ENCODE data around the gene BCKDK. TPM values are rescaled to one million over a fixed set of nuclear protein-coding genes. Genes with fewer than 3 reads are reported as not detected.

The BCKDK gene
- total RNA-seq, 2 experiments from 2014 or later, result 38.5 to 40.5 TPM

GRCh38 chr16:31082368-31083045, 25.7 kb upstream of the BCKDK start:
- no peak overlapping the region for H3K27ac Mint-ChIP-seq
- CTCF ChIA-PET, result no interaction called here
- POLR2A ChIA-PET, result interaction anchor here (1.4 kb wide), 1 partner anchor 11 kb away, joined by 4 read pairs; no protein-coding TSS in a partner anchor

DNA sequence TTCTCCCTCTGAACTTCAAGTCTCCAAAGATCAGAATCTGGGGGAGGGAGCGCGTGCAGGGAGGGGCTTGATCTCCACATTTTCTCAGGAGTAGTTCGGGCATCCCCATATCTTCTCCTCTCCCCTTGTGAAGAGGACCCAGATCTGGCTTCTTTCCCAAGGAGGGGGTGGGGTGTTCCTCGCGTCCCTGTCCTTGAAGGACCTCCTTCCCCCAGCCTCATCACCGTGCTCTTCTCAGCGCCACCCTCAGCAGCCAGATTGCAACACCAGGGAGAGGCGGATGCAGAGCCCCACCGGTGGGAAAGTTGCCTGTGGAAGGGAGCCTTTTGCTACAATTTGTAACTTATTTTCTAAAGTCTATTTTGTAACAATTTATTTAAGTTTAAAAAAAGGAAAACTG, 25.1 kb upstream of the BCKDK start:
- Mint-ChIP-seq H3K4me3 (no peak overlapping the region), H3K27me3 (no peaks in the 10 kb centered on the region), H3K27ac (no peak overlapping the region), H3K4me1 (ENCODE audit: low read depth) (peaks cover 6% of the 10 kb centered on the region), H3K36me3 (peaks cover 22% of the 10 kb centered on the region), H3K9me3 (no peaks in the 10 kb centered on the region)
- no peak for DNase-seq
- CTCF ChIA-PET, result no interaction called here
- POLR2A ChIA-PET, result interaction anchor here (1.4 kb wide), 1 partner anchor 11 kb away, joined by 4 read pairs; no protein-coding TSS in a partner anchor
- intact Hi-C loops (cut with micrococcal nuclease), result no loop called here

More at GRCh38 chr16:31082368-31083045, 25.7 kb upstream of the BCKDK start:
- Mint-ChIP-seq H3K9me3 (no peaks in the 10 kb centered on the region), H3K27me3 (no peaks in the 10 kb centered on the region), H3K4me3 (no peak overlapping the region), H3K36me3 (peaks cover 26% of the 10 kb centered on the region), H3K4me1 (ENCODE audit: low read depth) (peaks cover 6% of the 10 kb centered on the region)
- intact Hi-C loops (cut with micrococcal nuclease), result no loop called here
- no peak for DNase-seq

DNA sequence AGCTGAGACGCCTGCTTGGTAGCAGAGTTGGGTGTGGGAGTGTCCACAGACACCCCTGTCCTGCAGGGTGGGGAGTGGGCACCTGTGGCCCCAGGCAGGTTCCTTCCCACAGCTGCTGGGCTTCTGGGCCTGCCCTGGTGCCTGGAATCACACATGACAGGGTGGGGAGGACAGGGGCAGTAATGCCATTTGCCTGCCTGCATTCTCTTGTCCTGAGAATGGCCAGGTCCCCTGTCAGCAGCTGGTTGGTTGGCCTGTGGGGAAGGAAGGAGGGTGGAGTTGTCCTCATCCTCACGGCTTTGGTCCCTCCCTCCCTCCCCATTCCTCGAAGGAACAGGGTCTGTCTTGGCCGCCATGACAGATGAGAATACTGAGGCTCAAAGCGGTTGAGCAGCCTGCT, 24.6 kb upstream of the BCKDK start:
- DNase-seq, result no peak
- intact Hi-C loops (cut with micrococcal nuclease), result no loop called here
- Mint-ChIP-seq H3K36me3 (peaks cover 18% of the 10 kb centered on the region), H3K9me3 (no peaks in the 10 kb centered on the region), H3K4me1 (ENCODE audit: low read depth) (peaks cover 6% of the 10 kb centered on the region), H3K27ac (no peak overlapping the region), H3K27me3 (no peaks in the 10 kb centered on the region), H3K4me3 (no peak overlapping the region)
- POLR2A ChIA-PET, result no interaction called here
- CTCF ChIA-PET, result no interaction called here

DNA sequence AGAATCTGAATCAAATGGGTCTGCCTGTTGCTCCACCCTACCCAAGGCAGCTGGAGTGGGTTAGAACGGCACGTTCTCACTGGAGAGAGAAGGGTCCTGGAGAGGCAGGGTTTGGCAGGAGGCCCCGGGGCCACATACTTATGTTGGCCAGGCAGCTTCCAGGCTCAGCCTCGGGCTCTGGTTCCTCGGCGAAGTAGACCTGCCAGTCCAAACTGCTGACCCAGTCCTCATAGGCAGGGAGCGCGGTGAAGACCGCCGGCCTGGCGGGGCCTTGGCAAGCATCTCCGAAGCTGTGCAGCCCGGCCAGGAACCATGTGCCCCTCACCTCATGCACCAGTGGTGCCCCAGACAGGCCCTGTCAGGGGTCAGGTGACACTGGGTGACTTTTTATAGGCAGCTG, 24.2 kb upstream of the BCKDK start:
- Mint-ChIP-seq H3K4me3 (no peak overlapping the region), H3K4me1 (ENCODE audit: low read depth) (peaks cover 6% of the 10 kb centered on the region), H3K27ac (no peak overlapping the region), H3K27me3 (no peaks in the 10 kb centered on the region), H3K36me3 (peaks cover 15% of the 10 kb centered on the region), H3K9me3 (no peaks in the 10 kb centered on the region)
- ChIA-PET POLR2A (interaction anchor here (1.1 kb wide), 1 partner anchor 10 kb away, joined by 3 read pairs; the partner anchor contains the start of gene ZNF646), CTCF (no interaction called here)
- no peak for DNase-seq
- intact Hi-C loops (cut with micrococcal nuclease), result no loop called here

- H3K36me3 Mint-ChIP-seq, result peaks cover 14% of the 10 kb centered on the region
- no peak for DNase-seq
- peaks cover 6% of the 10 kb centered on the region for H3K4me1 Mint-ChIP-seq (ENCODE audit: low read depth)
- no peaks in the 10 kb centered on the region for H3K27me3 Mint-ChIP-seq
- no peaks in the 10 kb centered on the region for H3K9me3 Mint-ChIP-seq
- H3K4me3 Mint-ChIP-seq, result no peak overlapping the region
- intact Hi-C loops (cut with micrococcal nuclease), result no loop called here
- CTCF ChIA-PET, result no interaction called here
- POLR2A ChIA-PET, result interaction anchor here (1.1 kb wide), 1 partner anchor 10 kb away, joined by 3 read pairs; the partner anchor contains the start of gene ZNF646
- no peak overlapping the region for H3K27ac Mint-ChIP-seq
These were observed 23.4 kb upstream of the BCKDK start for GRCh38 chr16:31084584-31085302.

DNA sequence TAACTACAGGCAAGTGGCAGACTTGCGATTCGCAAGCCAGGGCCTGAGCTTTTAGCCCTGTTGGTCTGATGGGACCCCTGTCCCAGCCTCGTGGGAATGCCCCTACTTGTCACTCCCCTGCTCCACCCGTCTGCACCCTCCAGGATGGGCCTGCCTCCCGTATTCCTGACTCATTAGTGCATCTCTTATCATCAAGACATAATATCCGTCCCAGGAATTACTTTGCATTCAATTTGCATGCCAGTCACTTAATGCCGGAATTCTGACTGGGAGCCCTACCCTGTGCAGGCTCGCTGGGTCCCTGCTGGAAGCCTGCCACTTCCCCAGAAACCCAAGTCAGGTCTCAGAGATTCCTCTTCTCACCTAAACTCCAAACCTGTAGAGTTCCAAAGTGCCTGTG, 22.8 kb upstream of the BCKDK start:
- Mint-ChIP-seq H3K4me1 (ENCODE audit: low read depth) (peaks cover 8% of the 10 kb centered on the region), H3K9me3 (no peaks in the 10 kb centered on the region), H3K4me3 (no peak overlapping the region), H3K36me3 (peaks cover 14% of the 10 kb centered on the region), H3K27me3 (no peaks in the 10 kb centered on the region), H3K27ac (no peak overlapping the region)
- POLR2A ChIA-PET, result no interaction called here
- intact Hi-C loops (cut with micrococcal nuclease), result no loop called here
- no peak for DNase-seq
- CTCF ChIA-PET, result no interaction called here

- ChIA-PET POLR2A (interaction anchor here (1.3 kb wide), 1 partner anchor 12 kb away, joined by 5 read pairs; the partner anchor contains the start of genes ZNF646 and ZNF668), CTCF (no interaction called here)
These were observed 22.1 kb upstream of the BCKDK start for GRCh38 chr16:31085873-31086628.

DNA sequence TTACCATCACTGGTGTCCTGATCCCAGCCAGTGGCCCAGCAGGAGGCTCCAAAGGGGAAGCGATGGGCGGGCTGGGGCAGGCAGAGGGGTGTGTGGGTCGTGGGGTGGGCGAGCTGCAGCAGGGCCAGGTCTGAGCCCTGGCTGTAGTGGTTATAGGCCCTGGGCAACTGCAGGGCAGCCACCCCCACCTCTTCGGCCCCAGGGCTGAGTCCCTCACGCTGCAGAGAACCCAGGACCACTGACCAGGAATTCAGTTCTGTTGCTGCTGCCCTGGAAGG, 21.6 kb upstream of the BCKDK start:
- intact Hi-C loops (cut with micrococcal nuclease), result no loop called here
- H3K4me3 Mint-ChIP-seq, result no peak overlapping the region
- H3K9me3 Mint-ChIP-seq, result no peaks in the 10 kb centered on the region
- no peaks in the 10 kb centered on the region for H3K27me3 Mint-ChIP-seq
- POLR2A ChIA-PET, result interaction anchor here (1.3 kb wide), 1 partner anchor 12 kb away, joined by 5 read pairs; the partner anchor contains the start of genes ZNF646 and ZNF668
- peaks cover 10% of the 10 kb centered on the region for H3K36me3 Mint-ChIP-seq
- CTCF ChIA-PET, result no interaction called here
- DNase-seq, result no peak
- H3K27ac Mint-ChIP-seq, result no peak overlapping the region
- H3K4me1 Mint-ChIP-seq (ENCODE audit: low read depth), result peaks cover 8% of the 10 kb centered on the region

More at GRCh38 chr16:31085873-31086628, 22.1 kb upstream of the BCKDK start:
- no peak overlapping the region for H3K4me3 Mint-ChIP-seq
- H3K27me3 Mint-ChIP-seq, result no peaks in the 10 kb centered on the region
- H3K36me3 Mint-ChIP-seq, result peaks cover 10% of the 10 kb centered on the region
- H3K4me1 Mint-ChIP-seq (ENCODE audit: low read depth), result peaks cover 8% of the 10 kb centered on the region
- no peaks in the 10 kb centered on the region for H3K9me3 Mint-ChIP-seq
- no peak overlapping the region for H3K27ac Mint-ChIP-seq
- intact Hi-C loops (cut with micrococcal nuclease), result no loop called here
- DNase-seq, result no peak

- intact Hi-C loops (cut with micrococcal nuclease), result no loop called here
- H3K36me3 Mint-ChIP-seq, result peaks cover 10% of the 10 kb centered on the region
- no peak overlapping the region for H3K27ac Mint-ChIP-seq
- no peaks in the 10 kb centered on the region for H3K27me3 Mint-ChIP-seq
- no peak overlapping the region for H3K4me3 Mint-ChIP-seq
- CTCF ChIA-PET, result no interaction called here
- H3K4me1 Mint-ChIP-seq (ENCODE audit: low read depth), result peaks cover 6% of the 10 kb centered on the region
- no peaks in the 10 kb centered on the region for H3K9me3 Mint-ChIP-seq
- POLR2A ChIA-PET, result interaction anchor here (1.4 kb wide), 1 partner anchor 29 kb away, joined by 3 read pairs; no protein-coding TSS in a partner anchor
- no peak for DNase-seq
These were observed 20.7 kb upstream of the BCKDK start for GRCh38 chr16:31087481-31087880.

DNA sequence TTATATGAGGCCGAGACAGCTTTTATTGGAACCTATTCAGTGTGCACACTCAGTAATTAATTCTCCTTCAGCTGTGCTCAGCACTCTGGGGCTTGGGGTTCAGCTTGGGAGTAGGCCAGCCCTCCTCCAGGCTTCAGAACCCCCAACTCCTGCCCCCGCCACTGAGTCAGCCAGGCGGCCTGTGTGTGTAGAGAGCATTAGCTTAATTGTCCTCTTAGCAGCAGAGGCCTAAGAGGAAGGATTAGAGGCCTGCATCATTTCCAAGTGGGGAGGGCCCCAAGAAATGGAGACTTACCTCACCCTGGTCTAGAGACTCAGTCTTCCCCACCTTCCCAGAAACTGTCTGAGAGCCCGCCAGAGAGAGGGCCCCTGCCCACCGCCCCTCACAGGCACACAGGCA, 20.2 kb upstream of the BCKDK start:
- DNase-seq, result no peak
- Mint-ChIP-seq H3K27me3 (no peaks in the 10 kb centered on the region), H3K36me3 (peaks cover 13% of the 10 kb centered on the region), H3K4me3 (no peak overlapping the region), H3K4me1 (ENCODE audit: low read depth) (peaks cover 11% of the 10 kb centered on the region), H3K27ac (no peak overlapping the region), H3K9me3 (no peaks in the 10 kb centered on the region)
- intact Hi-C loops (cut with micrococcal nuclease), result no loop called here
- ChIA-PET CTCF (no interaction called here), POLR2A (interaction anchor here (1.4 kb wide), 1 partner anchor 29 kb away, joined by 3 read pairs; no protein-coding TSS in a partner anchor)

- intact Hi-C loops (cut with micrococcal nuclease), result no loop called here
- Mint-ChIP-seq H3K4me1 (ENCODE audit: low read depth) (peaks cover 15% of the 10 kb centered on the region), H3K27ac (no peak within 1 kb of the TSS), H3K36me3 (peaks cover 11% of the 10 kb centered on the region), H3K27me3 (no peaks in the 10 kb centered on the region), H3K4me3 (no peak within 1 kb of the TSS), H3K9me3 (no peaks in the 10 kb centered on the region)
- no peak for DNase-seq
- ChIA-PET POLR2A (interaction anchor here (0.5 to 1.4 kb wide), 2 partner anchors 27 to 28 kb away, joined by 3 read pairs; no protein-coding TSS in a partner anchor), CTCF (interaction anchor here (1.2 kb wide), 1 partner anchor 104 kb away, joined by 4 read pairs; the partner anchor contains the start of gene HSD3B7)
These were observed 19.6 kb upstream of the BCKDK start, which contains the start of gene PRSS53 for GRCh38 chr16:31088459-31089183. Gene PRSS53 (minus strand): TSS chr16:31088943. CDS start chr16:31088809, 134 bp downstream.

Measured in activated CD4-positive, alpha-beta memory T cell treated with anti-CD3 and anti-CD28 coated beads for 36 hours (primary cell).